CD14-positive monocyte (primary cell): ENCODE results near the gene TSGA10IP. TPM values are rescaled to one million over a fixed set of nuclear protein-coding genes. Genes with fewer than 3 reads are reported as not detected.
A peak's percentile ranks its signal among the peaks of the same experiment; 100 is the strongest.

Experiments used
- DNase-seq, 3 donors: peaks; one replicate each; pipeline ENCODE4 v3.0.0-alpha.2; 2011 to 2022
- H2AFZ ChIP-seq: 2 replicates; pipeline ENCODE4 v1.6.0; 2012; ENCODE audit warnings: mild to moderate bottlenecking, low read depth, low read length, inconsistent platforms; ENCODE audit not compliant: insufficient read depth, poor library complexity, severe bottlenecking
- H3K27ac ChIP-seq, 2 donors: 1 replicate in 1 of 2; 2 replicates in 1 of 2; pipeline ENCODE4 v1.5.1; 2012 to 2013; ENCODE audit warnings: low read length in 2 of 2, control low read depth in 1 of 2, inconsistent platforms in 1 of 2, low read depth in 1 of 2, mild to moderate bottlenecking in 1 of 2
- H3K27me3 ChIP-seq, 2 donors: one replicate each; pipeline versions ENCODE4 v1.6.0 to v1.6.1; 2011 to 2013; ENCODE audit warnings: low read length in 2 of 2; ENCODE audit not compliant: control insufficient read depth in 2 of 2, insufficient read depth in 2 of 2
- H3K36me3 ChIP-seq, 2 donors: replicated peaks in 1 of 2; 1 replicate in 1 of 2; 2 replicates in 1 of 2; pipeline versions ENCODE4 v1.5.1 to v1.6.1; 2012 to 2013; ENCODE audit warnings: low read length in 2 of 2, control low read depth in 1 of 2, inconsistent platforms in 1 of 2, mild to moderate bottlenecking in 1 of 2; ENCODE audit not compliant: insufficient read depth in 2 of 2, control insufficient read depth in 1 of 2
- H3K4me1 ChIP-seq, 2 donors: 1 replicate in 1 of 2; 2 replicates in 1 of 2; pipeline versions ENCODE4 v1.5.1 to v1.6.1; 2012 to 2013; ENCODE audit warnings: low read length in 2 of 2, control low read depth in 1 of 2, inconsistent platforms in 1 of 2, mild to moderate bottlenecking in 1 of 2, moderate library complexity in 1 of 2; ENCODE audit not compliant: insufficient read depth in 2 of 2, control insufficient read depth in 1 of 2
- H3K4me2 ChIP-seq: replicated peaks from 2 replicates; pipeline ENCODE3; 2012; ENCODE audit warnings: low read length, moderate library complexity, mild to moderate bottlenecking; ENCODE audit not compliant: poor library complexity, severe bottlenecking; ENCODE audit errors: extremely low read depth
- H3K4me3 ChIP-seq, 3 experiments: fragments of 200-600 bp in 1 of 3; sonication (generic) in 1 of 3; replicated peaks in 1 of 3; 1 replicate in 2 of 3; 2 replicates in 1 of 3; pipeline ENCODE4 v1.5.1; 2011 to 2013; ENCODE audit warnings: low read length in 3 of 3, mild to moderate bottlenecking in 3 of 3, control low read depth in 2 of 3, low read depth in 2 of 3, inconsistent platforms in 1 of 3, moderate library complexity in 1 of 3
- H3K79me2 ChIP-seq: 2 replicates; pipeline ENCODE4 v1.6.0; 2012; ENCODE audit warnings: mild to moderate bottlenecking, control low read depth, inconsistent platforms, low read length, moderate library complexity; ENCODE audit not compliant: insufficient read depth
- H3K9ac ChIP-seq: 2 replicates; pipeline ENCODE4 v1.6.0; 2017; ENCODE audit warnings: low read length, mild to moderate bottlenecking; ENCODE audit not compliant: insufficient read depth, poor library complexity, severe bottlenecking
- H3K9me3 ChIP-seq, 2 donors: replicated peaks in 1 of 2; 1 replicate in 1 of 2; 2 replicates in 1 of 2; pipeline versions ENCODE4 v1.5.1 to v1.6.1; 2012 to 2013; ENCODE audit warnings: low read length in 2 of 2, control low read depth in 1 of 2; ENCODE audit not compliant: control insufficient read depth in 1 of 2, insufficient read depth in 1 of 2
- H4K20me1 ChIP-seq: 2 replicates; pipeline ENCODE4 v1.6.0; 2012; ENCODE audit warnings: mild to moderate bottlenecking, low read length, control low read depth, moderate library complexity; ENCODE audit not compliant: insufficient read depth
- H3K27ac Mint-ChIP-seq, 7 donors: one replicate each; pipeline ENCODE4 v1.8.0; 2020; ENCODE audit warnings: mild to moderate bottlenecking in 7 of 7, mixed read lengths in 7 of 7, moderate library complexity in 6 of 7, inconsistent platforms in 2 of 7
- H3K27me3 Mint-ChIP-seq, 3 donors: one replicate each; pipeline ENCODE4 v1.8.0; 2021 to 2022; ENCODE audit warnings: low read depth in 3 of 3, mild to moderate bottlenecking in 3 of 3, mixed read lengths in 3 of 3, moderate library complexity in 3 of 3, inconsistent platforms in 1 of 3
- H3K36me3 Mint-ChIP-seq, 2 donors: one replicate each; pipeline ENCODE4 v1.8.0; 2020; ENCODE audit warnings: mixed read lengths in 2 of 2, inconsistent platforms in 1 of 2, mild to moderate bottlenecking in 1 of 2
- H3K4me1 Mint-ChIP-seq: one replicate; pipeline ENCODE4 v1.8.0; 2020; ENCODE audit warnings: mild to moderate bottlenecking, mixed read lengths
- H3K4me3 Mint-ChIP-seq, 2 donors: one replicate each; pipeline ENCODE4 v1.8.0; 2020; ENCODE audit warnings: mild to moderate bottlenecking in 2 of 2, mixed read lengths in 2 of 2, moderate library complexity in 1 of 2
- H3K9me3 Mint-ChIP-seq, 7 donors: one replicate each; pipeline ENCODE4 v1.8.0; 2020 to 2022; ENCODE audit warnings: mixed read lengths in 7 of 7, mild to moderate bottlenecking in 6 of 7, moderate library complexity in 6 of 7, inconsistent platforms in 2 of 7
- WGBS: methylation state at CpG from one replicate; pipeline ENCODE4 v1.1.5; 2013; ENCODE audit warnings: missing lambda C conversion rate; ENCODE audit not compliant: insufficient coverage; 5-methylcytosine and 5-hydroxymethylcytosine counted together
- intact Hi-C, 2 donors: fragments of 100-400 bp; cut with micrococcal nuclease; formaldehyde crosslinking; loops; one replicate each; pipeline versions ENCODE4 v1.15.0 to v1.15.1; 2023
- polyA plus RNA-seq, 3 donors: library from polyadenylated mRNA; depleted of rRNA in 1 of 3; unstranded in 2 of 3; stranded (reverse) in 1 of 3; fragments of 300-500 nt in 2 of 3; fragments of >200 nt in 1 of 3; fragmentation: Illumina TruSeq in 2 of 3; gene quantifications; 1 replicate in 2 of 3; 2 replicates in 1 of 3; pipeline ENCODE4 v1.2.3, GENCODE V29; 2012 to 2021
- TF ChIP-seq, protein P1 (sequence below): fragments of 200-600 bp; IDR thresholded peaks from one replicate; pipeline ENCODE4 v1.8.0; 2022; ENCODE audit warnings: antibody characterized with exemption, mild to moderate bottlenecking

TSGA10IP gene
- polyA plus RNA-seq, 3 donors, result 0.67 to 0.71 TPM; not detected in 1

- H3K4me2 ChIP-seq, result no peak overlapping the region
- peaks cover 27 to 30% of the 10 kb centered on the region in 2 donors for H3K4me1 ChIP-seq
- WGBS, result 98% methylated on average over 6 of the region's 7 CpGs
- peak overlapping the region in 1 of 2 donors; percentile 85 for H3K27ac ChIP-seq
- H3K9me3 ChIP-seq, result no peaks in the 10 kb centered on the region
- H3K27ac Mint-ChIP-seq, result peak overlapping the region in 5 of 7 donors; percentile 92 to 98 (median 96)
- peaks cover 30% of the 10 kb centered on the region for H3K4me1 Mint-ChIP-seq
- intact Hi-C loops, result no loop called here
- H4K20me1 ChIP-seq, result no peaks in the 10 kb centered on the region
- H3K27me3 Mint-ChIP-seq, result peaks cover 0 to 4% (median 2%) of the 10 kb centered on the region in 3 donors
- H3K79me2 ChIP-seq, result no peaks in the 10 kb centered on the region
- no peak overlapping the region for H2AFZ ChIP-seq
- H3K36me3 ChIP-seq, result no peaks in the 10 kb centered on the region
- no peak for DNase-seq
- no peaks in the 10 kb centered on the region for H3K36me3 Mint-ChIP-seq
- peaks cover 0 to 4% (median 0%) of the 10 kb centered on the region in 7 donors for H3K9me3 Mint-ChIP-seq
- TF ChIP-seq, protein P1, sequence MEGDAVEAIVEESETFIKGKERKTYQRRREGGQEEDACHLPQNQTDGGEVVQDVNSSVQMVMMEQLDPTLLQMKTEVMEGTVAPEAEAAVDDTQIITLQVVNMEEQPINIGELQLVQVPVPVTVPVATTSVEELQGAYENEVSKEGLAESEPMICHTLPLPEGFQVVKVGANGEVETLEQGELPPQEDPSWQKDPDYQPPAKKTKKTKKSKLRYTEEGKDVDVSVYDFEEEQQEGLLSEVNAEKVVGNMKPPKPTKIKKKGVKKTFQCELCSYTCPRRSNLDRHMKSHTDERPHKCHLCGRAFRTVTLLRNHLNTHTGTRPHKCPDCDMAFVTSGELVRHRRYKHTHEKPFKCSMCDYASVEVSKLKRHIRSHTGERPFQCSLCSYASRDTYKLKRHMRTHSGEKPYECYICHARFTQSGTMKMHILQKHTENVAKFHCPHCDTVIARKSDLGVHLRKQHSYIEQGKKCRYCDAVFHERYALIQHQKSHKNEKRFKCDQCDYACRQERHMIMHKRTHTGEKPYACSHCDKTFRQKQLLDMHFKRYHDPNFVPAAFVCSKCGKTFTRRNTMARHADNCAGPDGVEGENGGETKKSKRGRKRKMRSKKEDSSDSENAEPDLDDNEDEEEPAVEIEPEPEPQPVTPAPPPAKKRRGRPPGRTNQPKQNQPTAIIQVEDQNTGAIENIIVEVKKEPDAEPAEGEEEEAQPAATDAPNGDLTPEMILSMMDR, result no peak
- H3K4me3 Mint-ChIP-seq, result no peak overlapping the region
- H3K4me3 ChIP-seq, result no peak overlapping the region
- H3K9ac ChIP-seq, result no peak overlapping the region
- no peaks in the 10 kb centered on the region for H3K27me3 ChIP-seq
Observed at GRCh38 chr11:65942531-65942930, 2.7 kb upstream of the TSGA10IP start.

DNA sequence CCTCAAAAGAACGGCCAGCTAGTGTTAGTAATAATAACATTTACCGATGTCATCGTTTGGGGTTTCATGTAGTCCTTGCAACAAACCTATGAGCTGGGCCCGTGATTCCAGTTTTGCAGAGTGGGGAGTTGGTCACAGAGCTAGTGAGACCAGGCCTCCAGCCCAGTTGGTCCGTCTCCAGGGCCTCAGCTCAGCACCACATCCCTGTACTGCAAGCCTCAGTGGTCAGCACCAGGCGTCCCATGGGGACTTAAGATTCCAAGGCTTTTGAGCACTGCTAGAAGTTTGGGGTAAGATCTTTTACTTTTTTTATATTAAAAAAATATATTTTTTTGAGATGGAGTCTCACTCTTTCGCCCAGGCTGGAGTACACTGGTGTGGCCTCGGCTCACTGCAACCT is 1.1 kb upstream of the TSGA10IP start:
- H3K27ac Mint-ChIP-seq, result no peak overlapping the region
- H3K27me3 ChIP-seq, result no peaks in the 10 kb centered on the region
- H3K4me1 ChIP-seq, result peaks cover 27 to 30% of the 10 kb centered on the region in 2 donors
- no peak overlapping the region for H2AFZ ChIP-seq
- H3K27ac ChIP-seq, result no peak overlapping the region
- H3K36me3 Mint-ChIP-seq, result no peaks in the 10 kb centered on the region
- intact Hi-C loops, result no loop called here
- no peak overlapping the region for H3K9ac ChIP-seq
- TF ChIP-seq, protein P1, result no peak
- peaks cover 0 to 4% (median 0%) of the 10 kb centered on the region in 7 donors for H3K9me3 Mint-ChIP-seq
- no CpG with 5 or more reads among the region's 8 CpGs for WGBS
- H4K20me1 ChIP-seq, result no peaks in the 10 kb centered on the region
- H3K27me3 Mint-ChIP-seq, result peaks cover 6 to 8% (median 6%) of the 10 kb centered on the region in 3 donors
- H3K36me3 ChIP-seq, result no peaks in the 10 kb centered on the region
- DNase-seq, result no peak
- H3K4me2 ChIP-seq, result no peak overlapping the region
- no peak overlapping the region for H3K4me3 ChIP-seq
- no peaks in the 10 kb centered on the region for H3K79me2 ChIP-seq
- no peak overlapping the region for H3K4me3 Mint-ChIP-seq
- H3K4me1 Mint-ChIP-seq, result peaks cover 28% of the 10 kb centered on the region
- H3K9me3 ChIP-seq, result no peaks in the 10 kb centered on the region
